Activated naive CD4-positive, alpha-beta T cell treated with anti-CD3 and anti-CD28 coated beads, Interleukin-2, amount 50 U/mL, for 72 hours (primary cell): ENCODE measurements around the gene ZNF384. TPM values are rescaled to one million over a fixed set of nuclear protein-coding genes. Genes with fewer than 3 reads are reported as not detected.
"Not testable (repeated sequence)": the region's sequence is repeated elsewhere in the genome, so short reads cannot be mapped to it uniquely, and the experiment has no call there.

Source experiments
- ATAC-seq, 2 donors: fragments of 150-1000 bp; cut with Tn5 transposase; 2 replicates each; pipeline ENCODE4 v1.10.0; 2021; ENCODE audit warnings: mild to moderate bottlenecking in 2 of 2, moderate library complexity in 2 of 2
- DNase-seq, 2 donors: peaks; one replicate each; pipeline ENCODE4 v3.0.0; 2021 to 2022; ENCODE audit warnings: low spot score in 2 of 2
- H3K27ac Mint-ChIP-seq, 2 donors: one replicate each; pipeline ENCODE4 v1.8.0; 2022; ENCODE audit warnings: mild to moderate bottlenecking in 2 of 2, mixed read lengths in 2 of 2
- H3K36me3 Mint-ChIP-seq, 2 donors: one replicate each; pipeline ENCODE4 v1.8.0; 2022; ENCODE audit warnings: mixed read lengths in 2 of 2
- H3K9me3 Mint-ChIP-seq, 2 donors: one replicate each; pipeline ENCODE4 v1.8.0; 2022; ENCODE audit warnings: mixed read lengths in 2 of 2
- total RNA-seq, 2 donors: library from RNA; stranded (reverse); gene quantifications; one replicate each; pipeline ENCODE4 v1.2.3, GENCODE V29; 2022

Gene ZNF384
- total RNA-seq = 10 to 100 TPM; 77.1 to 92.6 TPM

- ATAC-seq (peak; percentile 91 to 92), DNase-seq (peak; percentile 83 to 95)
- H3K36me3 Mint-ChIP-seq = peaks cover 10 to 26% of the 10 kb centered on the region in 2 donors
- no peaks in the 10 kb centered on the region for H3K9me3 Mint-ChIP-seq
- H3K27ac Mint-ChIP-seq = peak within 1 kb of the TSS; percentile 90 to 96
Observed at GRCh38 chr12:6688999-6689882, at the start of gene ZNF384. Gene ZNF384, minus strand, starts transcription at chr12:6689375. Its CDS starts 9,855 bp downstream, at chr12:6679520.

- ATAC-seq (no peak), DNase-seq (no peak)
- Mint-ChIP-seq H3K36me3 (no peaks in the 10 kb centered on the region), H3K27ac (peak overlapping the region in 1 of 2 donors; percentile 47), H3K9me3 (no peaks in the 10 kb centered on the region)
Observed at GRCh38 chr12:6736754-6737153, 47.6 kb upstream of the ZNF384 start.

- DNase-seq (peak in 1 of 2 donors; percentile 31), ATAC-seq (peak; percentile 74 to 86)
- Mint-ChIP-seq H3K36me3 (no peaks in the 10 kb centered on the region), H3K9me3 (no peaks in the 10 kb centered on the region), H3K27ac (peak overlapping the region in 1 of 2 donors; percentile 47)
Observed at GRCh38 chr12:6735448-6736191, 46.4 kb upstream of the ZNF384 start.

GRCh38 chr12:6734506-6735387, 45.6 kb upstream of the ZNF384 start:
- H3K27ac Mint-ChIP-seq = no peak overlapping the region
- no peak for ATAC-seq
- H3K9me3 Mint-ChIP-seq = no peaks in the 10 kb centered on the region
- peaks cover 5 to 6% of the 10 kb centered on the region in 2 donors for H3K36me3 Mint-ChIP-seq
- no peak for DNase-seq

- DNase-seq (no peak), ATAC-seq (no peak)
- peak overlapping the region; percentile 73 to 78 for H3K27ac Mint-ChIP-seq
- peaks cover 6 to 10% of the 10 kb centered on the region in 2 donors for H3K36me3 Mint-ChIP-seq
- H3K9me3 Mint-ChIP-seq = no peaks in the 10 kb centered on the region
Observed at GRCh38 chr12:6730169-6730568, 41.0 kb upstream of the ZNF384 start.

- DNase-seq = no peak
- Mint-ChIP-seq H3K9me3 (no peaks in the 10 kb centered on the region), H3K36me3 (peaks cover 6 to 16% of the 10 kb centered on the region in 2 donors), H3K27ac (no peak overlapping the region)
- ATAC-seq = no peak
Observed at GRCh38 chr12:6729186-6729585, 40.0 kb upstream of the ZNF384 start.

GRCh38 chr12:6725350-6725749, 36.2 kb upstream of the ZNF384 start:
- ATAC-seq = no peak
- peaks cover 0 to 4% of the 10 kb centered on the region in 2 donors for H3K9me3 Mint-ChIP-seq

GRCh38 chr12:6724409-6724797, 35.2 kb upstream of the ZNF384 start:
- peaks cover 0 to 4% of the 10 kb centered on the region in 2 donors for H3K9me3 Mint-ChIP-seq
- peaks cover 0 to 17% of the 10 kb centered on the region in 2 donors for H3K36me3 Mint-ChIP-seq
- H3K27ac Mint-ChIP-seq = peak overlapping the region; percentile 90 to 99
- DNase-seq (peak in 1 of 2 donors; percentile 33), ATAC-seq (peak; percentile 27 to 33)

More at GRCh38 chr12:6725350-6725749, 36.2 kb upstream of the ZNF384 start:
- peaks cover 4 to 22% of the 10 kb centered on the region in 2 donors for H3K36me3 Mint-ChIP-seq
- H3K27ac Mint-ChIP-seq = peak overlapping the region in 1 of 2 donors; percentile 29
- no peak for DNase-seq

GRCh38 chr12:6723607-6724408, 34.6 kb upstream of the ZNF384 start, which contains the start of gene COPS7A:
Gene COPS7A, plus strand, starts transcription at chr12:6724046. Its CDS starts 611 bp downstream, at chr12:6724657.
- ATAC-seq = peak; percentile 94 to 98
- H3K27ac Mint-ChIP-seq = peak within 1 kb of the TSS; percentile 90 to 99
- H3K9me3 Mint-ChIP-seq = peaks cover 0 to 4% of the 10 kb centered on the region in 2 donors
- DNase-seq = peak; percentile 95 to 96
- peaks cover 0 to 17% of the 10 kb centered on the region in 2 donors for H3K36me3 Mint-ChIP-seq

GRCh38 chr12:6722863-6723262, 33.7 kb upstream of the ZNF384 start:
- DNase-seq (no peak), ATAC-seq (no peak)
- Mint-ChIP-seq H3K9me3 (peaks cover 0 to 4% of the 10 kb centered on the region in 2 donors), H3K27ac (peak overlapping the region; percentile 59 to 90), H3K36me3 (peaks cover 0 to 17% of the 10 kb centered on the region in 2 donors)

GRCh38 chr12:6716874-6717437, 27.8 kb upstream of the ZNF384 start:
- DNase-seq (no peak), ATAC-seq (no peak)
- no peak overlapping the region for H3K27ac Mint-ChIP-seq
- peaks cover 0 to 3% of the 10 kb centered on the region in 2 donors for H3K9me3 Mint-ChIP-seq
- H3K36me3 Mint-ChIP-seq = no peaks in the 10 kb centered on the region

GRCh38 chr12:6716031-6716873, 27.1 kb upstream of the ZNF384 start:
- ATAC-seq, H3K27ac Mint-ChIP-seq, DNase-seq, H3K9me3 Mint-ChIP-seq, H3K36me3 Mint-ChIP-seq: not testable (repeated sequence)

- Mint-ChIP-seq H3K9me3 (no peaks in the 10 kb centered on the region), H3K27ac (peak overlapping the region; percentile 37 to 68), H3K36me3 (peaks cover 0 to 6% of the 10 kb centered on the region in 2 donors)
- ATAC-seq (peak in 1 of 2 donors; percentile 72), DNase-seq (peak in 1 of 2 donors; percentile 43)
Observed at GRCh38 chr12:6708960-6709394, 19.8 kb upstream of the ZNF384 start.

- ATAC-seq, H3K9me3 Mint-ChIP-seq, DNase-seq, H3K27ac Mint-ChIP-seq, H3K36me3 Mint-ChIP-seq: not testable (repeated sequence)
Observed at GRCh38 chr12:6708351-6708750, 19.2 kb upstream of the ZNF384 start.
